Midbrain (tissue), 1 donor: ENCODE measurements around the gene DMD.
"Not testable (repeated sequence)": the region's sequence is repeated elsewhere in the genome, so short reads cannot be mapped to it uniquely, and the experiment has no call there.

Experiments
- DNase-seq: peaks from one replicate; lab custom pipeline; 2025; lab: John Stamatoyannopoulos, UW

Gene DMD

DNA sequence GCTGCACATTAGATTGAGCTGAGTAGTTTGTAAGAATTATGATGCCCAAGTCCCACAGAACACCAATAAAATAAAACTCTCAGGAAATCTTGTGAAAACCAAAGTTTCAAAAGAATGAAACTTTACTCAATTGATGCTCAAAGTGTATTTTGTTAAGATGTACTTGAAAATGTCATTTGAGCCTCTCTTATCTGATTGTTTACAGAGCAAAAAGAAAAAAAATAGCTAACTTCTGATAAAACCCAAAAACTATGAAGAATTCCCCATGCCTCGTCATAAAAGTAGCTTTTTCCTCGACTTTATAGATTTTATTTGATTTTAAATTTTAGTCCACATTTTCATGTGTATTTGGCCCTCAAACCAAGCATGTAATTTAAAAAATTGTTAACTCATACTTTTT is 1618.0 kb downstream of the DMD start:
- no peak for DNase-seq

DNA sequence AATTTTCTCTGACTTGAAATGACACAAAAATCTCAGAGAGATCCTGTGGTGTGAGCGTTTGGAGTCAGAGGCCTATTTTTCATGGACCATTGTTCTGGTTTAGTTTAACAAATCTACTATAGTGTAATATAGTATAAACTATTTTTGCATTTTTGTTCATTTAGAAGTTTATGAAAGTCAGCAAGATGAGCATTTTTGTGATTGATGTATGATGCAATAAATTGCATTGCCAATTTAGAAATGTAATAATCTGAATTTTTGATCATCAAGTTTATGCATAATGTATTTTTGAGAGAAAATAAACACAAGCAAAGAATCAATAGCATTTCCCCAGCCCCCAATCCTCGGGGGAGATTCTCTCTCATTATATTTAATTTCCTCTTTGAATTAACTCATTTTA is 1620.0 kb downstream of the DMD start:
- no peak for DNase-seq

DNA sequence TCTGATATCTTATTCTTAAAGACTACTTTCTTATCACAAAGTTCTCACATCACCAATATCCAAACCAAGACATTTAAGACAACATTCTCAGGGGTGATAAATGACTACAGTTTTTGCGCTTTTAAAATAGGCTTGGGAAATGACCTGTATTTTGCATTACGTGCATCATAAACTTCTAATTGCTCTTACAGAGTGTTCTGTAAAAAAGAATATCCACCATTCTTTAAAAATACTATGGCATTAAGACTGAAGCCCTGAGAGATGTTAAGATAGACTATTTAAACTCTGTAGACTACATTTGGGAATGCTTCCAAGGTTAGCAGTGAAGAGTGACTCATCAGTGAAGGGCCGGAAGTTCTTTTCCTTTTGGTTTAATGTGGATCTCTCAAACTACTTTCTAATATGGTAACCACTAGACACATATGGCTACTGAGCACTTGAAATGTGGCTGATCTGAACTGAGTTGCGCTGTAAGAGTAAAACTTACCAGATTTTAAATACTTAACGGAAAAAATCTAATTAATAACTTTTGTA is 1620.7 kb downstream of the DMD start:
- DNase-seq: no peak

GRCh38 chrX:31589503-31589902 is 1621.8 kb downstream of the DMD start:
- no peak for DNase-seq

DNA sequence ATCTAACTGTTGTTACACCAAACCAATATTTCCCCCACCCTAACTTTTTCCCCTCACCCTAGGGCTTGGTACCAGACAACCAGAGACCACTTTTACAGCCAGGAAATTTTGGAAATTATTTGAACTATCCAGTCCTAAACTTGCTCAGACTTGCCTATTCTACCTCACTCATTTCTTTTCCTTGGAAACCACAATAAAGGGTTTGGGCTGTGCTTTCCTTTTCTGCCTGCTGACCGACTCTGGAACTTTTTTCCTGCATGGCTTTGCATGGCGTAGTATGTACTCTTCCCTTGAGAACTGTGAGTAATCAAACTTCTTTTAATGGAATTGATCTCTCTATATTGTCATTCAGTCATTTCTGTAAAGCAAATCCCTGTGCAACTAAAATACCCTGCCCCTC is 1623.0 kb downstream of the DMD start:
- no peak for DNase-seq

GRCh38 chrX:31583892-31584291 is 1627.5 kb downstream of the DMD start:
- not testable (repeated sequence) for DNase-seq

- no peak for DNase-seq
Observed at GRCh38 chrX:31580726-31581125, 1630.6 kb downstream of the DMD start.

- no peak for DNase-seq
Observed at GRCh38 chrX:31580227-31580626, 1631.1 kb downstream of the DMD start.

DNA sequence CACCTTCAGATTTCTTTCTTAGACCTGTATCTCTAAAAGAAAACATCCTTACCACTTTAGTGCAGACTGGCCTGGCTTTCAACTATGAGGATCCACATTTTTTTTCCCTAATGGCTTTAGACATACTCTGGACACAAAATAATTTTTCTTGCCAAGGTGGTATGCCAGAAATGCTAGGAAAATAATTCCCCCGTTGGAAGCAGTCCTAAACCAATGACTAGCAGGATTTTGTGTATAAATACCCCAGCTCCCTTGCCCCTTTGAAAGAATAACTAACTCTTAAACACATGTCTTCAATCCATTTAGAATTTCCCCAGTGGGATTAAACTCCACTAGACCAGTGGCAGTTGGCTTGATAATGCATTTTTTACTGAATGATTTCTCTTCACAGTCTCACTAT is 1639.0 kb downstream of the DMD start:
- no peak for DNase-seq

- DNase-seq: no peak
Observed at GRCh38 chrX:31570658-31571057, 1640.7 kb downstream of the DMD start.

GRCh38 chrX:31563792-31564191 is 1647.6 kb downstream of the DMD start:
- DNase-seq: no peak

DNA sequence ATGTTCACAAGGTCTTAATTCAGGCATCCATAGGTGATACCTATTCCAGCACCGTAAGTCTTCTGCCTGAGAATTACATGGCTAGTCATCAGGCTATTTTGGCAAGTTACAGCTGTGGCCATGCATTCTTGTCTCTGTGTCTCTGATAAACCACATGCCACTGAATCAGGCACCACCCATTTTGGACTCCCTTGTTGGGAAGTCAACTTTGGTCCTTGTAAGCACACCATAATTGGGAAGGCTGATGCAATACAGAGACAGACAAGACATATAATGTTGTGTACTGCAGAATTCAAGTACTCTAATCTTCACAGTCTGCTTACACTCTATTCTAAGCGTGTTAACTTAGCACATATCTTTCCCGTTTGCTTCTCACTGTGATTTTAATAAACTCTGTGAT is 1655.8 kb downstream of the DMD start:
- no peak for DNase-seq

GRCh38 chrX:31551913-31552312 is 1659.4 kb downstream of the DMD start:
- no peak for DNase-seq

GRCh38 chrX:31550158-31550557 is 1661.2 kb downstream of the DMD start:
- peak; percentile 3 for DNase-seq

DNA sequence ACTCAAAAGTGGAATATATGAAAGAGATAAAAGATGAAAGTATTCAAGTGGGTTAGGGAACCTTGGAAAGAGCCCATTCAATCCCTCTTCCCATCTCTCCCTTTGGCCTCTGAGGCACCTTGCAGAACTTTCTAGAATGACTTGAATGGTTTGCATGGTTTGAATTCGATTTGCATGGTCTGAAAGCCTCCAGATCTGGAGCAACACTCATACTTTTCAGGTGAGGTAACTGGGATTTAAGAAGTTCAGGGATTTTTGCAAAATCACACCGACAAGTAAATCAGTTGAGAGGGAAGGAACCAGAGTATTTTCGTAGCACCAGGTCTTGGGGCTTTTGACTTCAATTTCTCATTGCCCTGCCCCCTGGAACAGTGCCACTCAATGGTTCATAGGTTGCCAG is 1663.5 kb downstream of the DMD start:
- no peak for DNase-seq

GRCh38 chrX:31547416-31547815 is 1663.9 kb downstream of the DMD start:
- DNase-seq: no peak

DNA sequence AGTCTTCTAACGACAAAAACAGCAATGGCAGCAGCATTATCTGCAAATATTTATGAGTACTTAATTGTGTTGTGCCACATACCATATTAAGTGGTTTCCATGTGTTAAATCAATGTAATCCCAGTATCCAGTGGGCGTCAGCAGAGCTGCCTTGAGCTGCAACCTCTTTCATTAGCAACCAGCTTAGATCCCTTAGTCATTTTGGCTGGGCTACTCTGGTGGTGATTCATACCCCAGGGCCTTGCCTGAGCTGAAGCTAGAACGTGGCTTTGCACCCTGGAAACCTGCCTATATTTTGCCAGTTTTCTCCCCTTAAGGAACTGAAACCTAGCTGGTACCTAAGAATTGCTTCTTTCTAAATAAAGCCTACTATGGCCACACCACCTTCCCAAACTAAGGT is 1665.2 kb downstream of the DMD start:
- DNase-seq: no peak

- DNase-seq: no peak
Observed at GRCh38 chrX:31545726-31546125, 1665.6 kb downstream of the DMD start.

DNA sequence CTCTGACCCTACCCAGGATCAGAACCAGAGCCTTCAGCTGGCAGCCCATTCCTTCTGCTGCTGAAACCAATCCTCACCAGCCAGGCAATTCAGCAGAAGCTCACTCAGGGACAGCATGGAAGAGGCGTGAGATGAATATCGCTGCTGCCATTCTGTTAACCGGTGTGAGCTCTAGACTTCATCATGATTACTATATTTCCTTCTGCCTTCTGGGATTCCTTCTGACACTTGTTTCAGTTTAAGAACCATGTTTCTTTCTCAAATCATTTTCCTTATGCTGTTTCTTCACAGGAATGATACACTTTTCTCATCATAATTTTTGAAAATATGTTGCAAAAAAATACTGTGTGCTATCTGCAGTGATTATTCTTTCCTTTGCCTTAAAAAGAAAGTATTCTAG is 1666.2 kb downstream of the DMD start:
- DNase-seq: no peak

- no peak for DNase-seq
Observed at GRCh38 chrX:31543634-31544033, 1667.7 kb downstream of the DMD start.

GRCh38 chrX:31542566-31542965 is 1668.8 kb downstream of the DMD start:
- DNase-seq: no peak

DNA sequence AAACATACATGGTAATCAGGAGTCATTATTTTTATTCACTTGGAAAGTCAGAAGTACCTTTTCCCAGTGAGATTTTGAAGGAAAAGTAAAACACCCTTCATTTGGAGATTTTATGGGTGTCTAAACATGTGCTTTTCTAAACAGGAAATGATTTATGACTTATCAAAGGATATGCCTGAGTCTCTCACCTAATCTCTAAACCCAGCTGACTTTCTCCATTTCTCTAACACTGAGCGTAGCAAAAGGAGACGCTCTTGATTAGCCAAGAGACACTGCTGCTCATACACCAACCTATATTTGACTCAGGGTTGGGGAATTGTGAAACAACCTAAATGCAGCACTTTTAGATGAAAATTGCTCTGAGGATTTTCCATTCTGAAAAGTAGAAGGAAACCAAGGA is 1671.0 kb downstream of the DMD start:
- DNase-seq: no peak

DNA sequence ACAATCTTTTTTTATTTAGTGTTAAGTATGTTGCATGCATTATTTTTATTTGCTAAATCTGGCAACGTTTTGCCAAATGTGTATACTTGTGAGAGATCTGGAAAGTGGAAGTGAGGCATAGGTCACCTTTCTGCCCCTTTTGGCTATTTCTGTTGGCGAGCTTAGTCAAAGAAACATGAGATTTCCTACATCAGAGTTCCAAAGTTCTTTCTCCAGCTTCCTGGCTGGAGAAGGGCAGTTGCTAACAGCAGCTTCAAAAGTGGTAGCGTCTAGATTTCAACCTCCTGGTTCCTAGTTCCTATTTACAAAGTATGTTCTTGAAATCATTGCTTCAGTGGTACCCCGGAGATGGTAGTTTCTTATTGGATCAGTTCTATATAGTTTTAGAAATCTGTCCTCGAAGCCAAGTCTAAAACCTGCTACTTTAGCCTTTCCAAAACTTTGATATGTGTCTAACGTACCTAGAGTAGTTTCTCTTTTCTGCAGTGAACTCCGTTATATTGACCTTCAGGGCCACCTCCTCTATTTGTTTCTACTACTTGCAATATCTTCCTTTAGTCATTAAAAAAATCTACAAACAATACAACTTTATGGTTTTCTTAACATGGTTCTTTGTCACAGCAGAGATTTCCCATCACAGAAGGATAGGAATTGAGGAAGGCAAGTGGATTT is 1683.8 kb downstream of the DMD start:
- DNase-seq: no peak

DNA sequence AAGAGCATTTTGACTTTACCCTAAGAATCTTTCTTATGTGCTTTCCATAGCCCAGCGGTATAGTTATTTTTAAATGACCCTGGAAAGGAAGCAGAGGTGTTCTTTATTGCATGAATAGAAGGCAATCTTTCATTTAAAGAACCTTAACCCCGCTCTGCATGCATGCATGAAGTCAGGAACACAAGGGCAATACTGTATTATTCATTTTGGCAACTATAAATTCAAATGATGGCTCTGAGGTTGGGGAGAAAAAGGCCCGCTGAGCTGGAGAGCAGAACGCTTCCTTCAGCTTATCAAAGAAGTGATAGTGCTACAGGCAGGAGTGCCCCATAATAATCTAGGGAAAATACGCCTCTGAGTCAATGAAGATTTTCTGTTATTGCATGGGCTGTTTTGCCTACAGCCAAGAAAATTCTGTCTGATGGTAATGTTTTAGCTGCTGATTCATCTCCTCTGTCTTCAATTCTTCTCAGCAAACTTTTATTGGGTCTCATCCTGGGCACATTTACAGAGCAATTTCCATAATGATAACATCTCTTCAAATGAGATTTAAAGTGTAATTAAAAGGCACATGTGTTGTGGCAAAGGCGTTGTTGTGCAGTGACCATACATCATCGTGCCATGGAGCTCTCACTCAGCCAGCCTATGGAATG is 1687.3 kb downstream of the DMD start:
- no peak for DNase-seq
